Progenitor cell of endocrine pancreas (in vitro differentiated cells): ENCODE data around the gene INIP. TPM values are rescaled to one million over a fixed set of nuclear protein-coding genes. Genes with fewer than 3 reads are reported as not detected.

ENCODE experiments used
- DNase-seq: peaks from one replicate; pipeline ENCODE4 v3.0.0; 2021; ENCODE audit warnings: low spot score; ENCODE audit not compliant: unreplicated experiment
- H3K27ac Mint-ChIP-seq: 2 replicates; pipeline ENCODE4 v1.8.0; 2021; ENCODE audit warnings: mild to moderate bottlenecking, moderate library complexity, mixed read lengths
- H3K27me3 Mint-ChIP-seq: 2 replicates; pipeline ENCODE4 v1.8.0; 2021; ENCODE audit warnings: mixed read lengths
- H3K36me3 Mint-ChIP-seq: 2 replicates; pipeline ENCODE4 v1.8.0; 2022; ENCODE audit warnings: mixed read lengths; ENCODE audit not compliant: insufficient read depth
- H3K4me1 Mint-ChIP-seq: 2 replicates; pipeline ENCODE4 v1.8.0; 2021; ENCODE audit warnings: low read depth, mixed read lengths
- H3K4me3 Mint-ChIP-seq: 2 replicates; pipeline ENCODE4 v1.8.0; 2021; ENCODE audit warnings: low read depth, mild to moderate bottlenecking, moderate library complexity, mixed read lengths
- H3K9me3 Mint-ChIP-seq: 2 replicates; pipeline ENCODE4 v1.8.0; 2021; ENCODE audit warnings: low read depth, mixed read lengths
- CTCF ChIP-seq: fragments of 200-600 bp; sonication (generic); IDR thresholded peaks from one replicate; pipeline ENCODE4 v1.5.0; 2021; ENCODE audit warnings: antibody characterized with exemption, mild to moderate bottlenecking; ENCODE audit not compliant: unreplicated experiment
- total RNA-seq: library from RNA; stranded (reverse); gene quantifications from 2 replicates; pipeline ENCODE4 v1.2.1, GENCODE V29; 2021

The INIP gene
- total RNA-seq, 1 donor from 2014 or later, result 32.6 TPM

- no peak for TF ChIP-seq CTCF
- H3K36me3 Mint-ChIP-seq, result no peaks in the 10 kb centered on the region
- DNase-seq, result no peak
- no peaks in the 10 kb centered on the region for H3K4me1 Mint-ChIP-seq
- H3K27ac Mint-ChIP-seq, result no peak overlapping the region
- no peak overlapping the region for H3K4me3 Mint-ChIP-seq
- H3K9me3 Mint-ChIP-seq, result no peaks in the 10 kb centered on the region
- H3K27me3 Mint-ChIP-seq, result no peaks in the 10 kb centered on the region
Observed at GRCh38 chr9:112743216-112743836, 25.4 kb upstream of the INIP start.

GRCh38 chr9:112734892-112735291, 17.0 kb upstream of the INIP start:
- Mint-ChIP-seq H3K4me3 (no peak overlapping the region), H3K36me3 (no peaks in the 10 kb centered on the region), H3K27me3 (no peaks in the 10 kb centered on the region), H3K4me1 (no peaks in the 10 kb centered on the region), H3K9me3 (no peaks in the 10 kb centered on the region), H3K27ac (no peak overlapping the region)
- no peak for DNase-seq
- no peak for TF ChIP-seq CTCF

- Mint-ChIP-seq H3K4me3 (no peak overlapping the region), H3K36me3 (no peaks in the 10 kb centered on the region), H3K27ac (no peak overlapping the region), H3K9me3 (no peaks in the 10 kb centered on the region), H3K27me3 (no peaks in the 10 kb centered on the region), H3K4me1 (no peaks in the 10 kb centered on the region)
- no peak for TF ChIP-seq CTCF
- DNase-seq, result no peak
Observed at GRCh38 chr9:112731971-112732370, 14.1 kb upstream of the INIP start.

- Mint-ChIP-seq H3K27ac (no peak overlapping the region), H3K9me3 (no peaks in the 10 kb centered on the region)
Observed at GRCh38 chr9:112728401-112728800, 10.5 kb upstream of the INIP start.

GRCh38 chr9:112726428-112726827, 8.5 kb upstream of the INIP start:
- Mint-ChIP-seq H3K4me3 (no peak overlapping the region), H3K4me1 (no peaks in the 10 kb centered on the region), H3K27me3 (no peaks in the 10 kb centered on the region), H3K9me3 (no peaks in the 10 kb centered on the region), H3K36me3 (no peaks in the 10 kb centered on the region), H3K27ac (no peak overlapping the region)
- DNase-seq, result no peak
- TF ChIP-seq CTCF, result no peak

More at GRCh38 chr9:112728401-112728800, 10.5 kb upstream of the INIP start:
- no peaks in the 10 kb centered on the region for H3K4me1 Mint-ChIP-seq
- no peak for DNase-seq
- no peak overlapping the region for H3K4me3 Mint-ChIP-seq
- H3K27me3 Mint-ChIP-seq, result no peaks in the 10 kb centered on the region
- TF ChIP-seq CTCF, result no peak
- no peaks in the 10 kb centered on the region for H3K36me3 Mint-ChIP-seq
